ENCODE results near the gene ALDH3B1. TPM values are rescaled to one million over a fixed set of nuclear protein-coding genes. Genes with fewer than 3 reads are reported as not detected.
A peak's percentile ranks its signal among the peaks of the same experiment; 100 is the strongest.

Gene ALDH3B1
- total and polyA plus RNA-seq, 9 of the 15 experiments (the other 6 are each of a cell fraction or from before 2014, with no cell fraction given): 0.01 to 0.35 (median 0.07) TPM; not detected in 2

- TF ChIP-seq CUX1 (CRISPR knock-in tag; IDR thresholded peaks at IDR 0.05) (no peak), RNF2 (IDR thresholded peaks at IDR 0.05) (peak; percentile 38; the same call in 1 of the 2 replicates), RAD21 (CRISPR knock-in tag; conservative IDR thresholded peaks at IDR 0.05 in 1 of 2, IDR thresholded peaks at IDR 0.05 in 1 of 2) (no peak), ZNF780A (CRISPR knock-in tag; IDR thresholded peaks at IDR 0.05) (no peak), NFIX (CRISPR knock-in tag; IDR thresholded peaks at IDR 0.05; ENCODE audit: low read depth) (no peak), TCF3 (CRISPR knock-in tag; IDR thresholded peaks at IDR 0.05) (no peak), E2F3 (CRISPR knock-in tag; IDR thresholded peaks at IDR 0.05) (peak; percentile 56; the same call in 1 of the 2 replicates), HMBOX1 (IDR thresholded peaks at IDR 0.05) (no peak), MAZ (CRISPR knock-in tag; conservative IDR thresholded peaks at IDR 0.05 in 1 of 2, IDR thresholded peaks at IDR 0.05 in 1 of 2) (peak; percentile 56 to 69), CTBP1 (IDR thresholded peaks at IDR 0.05; ENCODE audit: borderline replicate concordance) (0 out of 2 replicates have a peak, but pooled peaks have one; percentile 18), MBD2 (IDR thresholded peaks at IDR 0.05; ENCODE audit: borderline replicate concordance, low read depth) (0 out of 2 replicates have a peak, but pooled peaks have one; percentile 23), L3MBTL2 (IDR thresholded peaks at IDR 0.05) (peak; percentile 93), PATZ1 (CRISPR knock-in tag; IDR thresholded peaks at IDR 0.05; ENCODE audit: borderline replicate concordance) (no peak), SETDB1 (IDR thresholded peaks at IDR 0.05; ENCODE audit: low read length) (no peak), CBX5 (IDR thresholded peaks at IDR 0.05; ENCODE audit: borderline replicate concordance, low read depth) (0 out of 2 replicates have a peak, but pooled peaks have one; percentile 28), ZEB2 (IDR thresholded peaks at IDR 0.05) (no peak)
Measured at GRCh38 chr11:68010090-68011041, at the start of gene ALDH3B1 (continued).

Measured in K562 (cell line).